Measurements from ENCODE around the gene KNDC1.
"Not testable (repeated sequence)": the region's sequence is repeated elsewhere in the genome, so short reads cannot be mapped to it uniquely, and the experiment has no call there.

KNDC1 gene, protein sequence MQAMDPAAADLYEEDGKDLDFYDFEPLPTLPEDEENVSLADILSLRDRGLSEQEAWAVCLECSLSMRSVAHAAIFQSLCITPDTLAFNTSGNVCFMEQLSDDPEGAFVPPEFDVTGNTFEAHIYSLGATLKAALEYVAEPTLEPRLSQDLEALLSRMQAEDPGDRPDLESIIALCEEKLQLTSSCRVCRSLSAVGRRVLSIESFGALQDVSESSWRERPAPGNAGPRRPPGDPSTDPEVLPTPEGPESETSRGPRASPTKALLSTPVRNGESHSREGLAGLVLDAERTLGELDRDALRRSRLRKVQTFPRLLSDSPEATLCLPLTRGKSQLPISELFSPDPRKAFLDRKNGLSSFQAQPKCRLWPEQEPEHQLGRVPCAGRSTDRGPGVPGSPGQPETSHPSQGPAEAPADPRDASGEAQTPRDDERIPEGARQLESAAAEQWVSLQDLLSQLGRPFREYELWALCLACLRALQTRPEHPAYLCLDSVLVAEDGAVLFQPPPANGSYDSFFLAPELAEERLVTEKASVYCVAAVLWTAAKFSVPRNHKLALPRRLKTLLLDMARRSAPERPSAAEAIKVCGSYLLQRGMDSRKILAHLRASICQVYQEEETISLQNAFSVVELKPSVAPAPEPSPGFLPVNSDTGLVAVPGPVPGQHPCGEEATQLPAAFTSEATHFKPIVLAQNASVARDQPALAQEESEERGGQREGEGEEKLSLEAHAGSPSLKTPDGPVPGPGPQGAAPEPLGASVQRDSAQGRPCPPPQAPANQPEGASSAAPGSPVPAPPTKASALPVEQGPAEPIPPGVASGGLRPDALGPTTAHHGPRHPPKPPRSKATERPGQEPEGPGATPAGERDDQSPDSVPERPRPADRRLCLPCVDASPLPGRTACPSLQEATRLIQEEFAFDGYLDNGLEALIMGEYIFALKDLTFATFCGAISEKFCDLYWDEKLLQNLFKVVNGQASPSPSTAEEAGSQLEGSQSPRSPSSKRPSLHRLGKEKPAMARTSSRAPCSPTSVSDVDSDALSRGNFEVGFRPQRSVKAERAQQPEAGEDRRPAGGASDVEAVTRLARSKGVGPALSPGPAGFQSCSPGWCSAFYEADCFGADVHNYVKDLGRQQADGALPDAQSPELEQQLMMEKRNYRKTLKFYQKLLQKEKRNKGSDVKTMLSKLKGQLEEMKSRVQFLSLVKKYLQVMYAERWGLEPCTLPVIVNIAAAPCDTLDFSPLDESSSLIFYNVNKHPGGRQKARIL (N-terminal part only)

DNA sequence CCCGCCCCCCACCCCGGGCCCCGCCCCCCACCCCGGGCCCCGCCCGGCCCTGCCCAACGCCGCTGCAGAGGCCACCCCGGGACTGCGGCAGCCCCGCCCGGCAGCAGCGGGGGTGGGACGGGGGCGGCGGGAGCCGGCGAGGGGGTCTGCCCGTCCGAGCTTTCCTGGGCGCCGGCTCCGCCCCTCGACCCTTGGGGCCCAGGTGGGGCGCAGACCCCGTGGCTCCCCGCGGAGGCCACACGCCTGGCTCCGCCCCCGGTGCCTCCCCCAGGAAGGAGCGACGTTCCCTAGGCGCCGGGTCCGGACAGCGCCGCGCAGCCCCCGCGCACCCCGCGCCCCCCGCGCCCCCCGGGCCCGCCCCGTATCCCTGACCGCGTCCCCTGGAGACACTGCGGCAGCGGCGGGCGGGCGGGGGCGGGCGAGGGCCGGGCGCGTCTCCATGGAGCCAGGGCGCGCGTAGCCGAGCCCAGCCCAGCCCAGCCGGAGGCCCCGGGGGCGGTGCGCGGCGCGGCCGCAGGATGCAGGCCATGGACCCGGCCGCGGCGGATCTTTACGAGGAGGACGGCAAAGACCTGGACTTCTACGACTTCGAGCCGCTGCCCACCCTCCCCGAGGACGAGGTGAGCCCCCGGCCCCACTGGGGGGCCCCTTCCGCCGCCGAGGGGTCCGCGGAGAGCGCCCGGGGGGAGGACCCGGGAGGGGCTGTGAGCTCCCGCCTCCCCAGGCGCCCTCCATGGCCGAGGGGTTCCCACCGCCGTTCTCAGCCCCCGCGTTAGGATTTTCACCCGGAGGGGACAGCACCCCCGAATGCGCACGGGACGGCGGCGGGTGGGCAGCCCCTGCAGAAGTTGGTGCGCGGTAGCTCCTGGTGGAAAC is at the start of gene KNDC1:
TSS of gene KNDC1 (plus strand) at position 270 of the 876 bp plus-strand sequence. CDS start at position 519, 249 bp downstream.
- DNase-seq: no peak

DNA sequence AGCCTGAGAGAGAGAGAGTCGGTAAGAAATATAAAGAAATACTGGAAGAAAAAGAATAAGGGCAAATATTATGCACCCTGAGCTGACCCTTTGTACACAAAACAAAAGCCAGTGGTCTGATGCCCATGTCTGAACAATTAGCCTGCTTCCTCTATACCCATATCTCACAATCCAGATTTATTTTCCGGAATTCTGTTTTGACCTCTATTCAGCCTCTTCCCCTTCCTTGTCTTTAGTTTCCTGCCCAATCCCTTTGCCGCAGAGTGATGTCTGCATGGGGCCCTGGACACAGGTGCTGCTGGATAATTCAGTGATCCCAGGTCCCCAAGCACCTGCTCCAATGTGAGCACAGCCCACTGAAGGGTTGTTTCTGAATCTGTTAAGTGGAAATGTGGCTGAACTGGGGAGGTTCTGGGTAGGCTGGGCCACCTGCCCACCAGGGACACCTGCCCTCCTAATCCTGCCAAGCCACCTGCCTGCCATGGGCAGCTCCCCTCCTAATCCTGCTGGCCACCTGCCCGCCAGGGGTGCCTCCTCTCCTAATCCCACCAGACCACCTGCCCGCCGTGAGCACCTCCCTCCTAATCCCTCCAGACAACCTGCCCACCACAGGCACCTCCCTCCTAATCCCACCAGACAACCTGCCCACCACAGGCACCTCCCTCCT is 49.3 kb upstream of the KNDC1 start:
- DNase-seq: no peak

DNA sequence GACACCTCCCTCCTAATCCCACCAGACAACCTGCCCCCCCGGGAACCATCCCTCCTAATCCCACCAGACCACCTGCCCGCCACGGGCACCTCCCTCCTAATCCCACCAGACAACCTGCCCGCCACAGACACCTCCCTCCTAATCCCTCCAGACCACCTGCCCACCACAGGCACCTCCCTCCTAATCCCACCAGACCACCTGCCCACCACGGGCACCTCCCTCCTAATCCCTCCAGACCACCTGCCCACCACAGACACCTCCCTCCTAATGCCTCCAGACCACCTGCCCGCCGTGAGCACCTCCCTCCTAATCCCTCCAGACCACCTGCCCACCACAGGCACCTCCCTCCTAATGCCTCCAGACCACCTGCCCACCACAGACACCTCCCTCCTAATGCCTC is 48.4 kb upstream of the KNDC1 start:
- DNase-seq: not testable (repeated sequence)

DNA sequence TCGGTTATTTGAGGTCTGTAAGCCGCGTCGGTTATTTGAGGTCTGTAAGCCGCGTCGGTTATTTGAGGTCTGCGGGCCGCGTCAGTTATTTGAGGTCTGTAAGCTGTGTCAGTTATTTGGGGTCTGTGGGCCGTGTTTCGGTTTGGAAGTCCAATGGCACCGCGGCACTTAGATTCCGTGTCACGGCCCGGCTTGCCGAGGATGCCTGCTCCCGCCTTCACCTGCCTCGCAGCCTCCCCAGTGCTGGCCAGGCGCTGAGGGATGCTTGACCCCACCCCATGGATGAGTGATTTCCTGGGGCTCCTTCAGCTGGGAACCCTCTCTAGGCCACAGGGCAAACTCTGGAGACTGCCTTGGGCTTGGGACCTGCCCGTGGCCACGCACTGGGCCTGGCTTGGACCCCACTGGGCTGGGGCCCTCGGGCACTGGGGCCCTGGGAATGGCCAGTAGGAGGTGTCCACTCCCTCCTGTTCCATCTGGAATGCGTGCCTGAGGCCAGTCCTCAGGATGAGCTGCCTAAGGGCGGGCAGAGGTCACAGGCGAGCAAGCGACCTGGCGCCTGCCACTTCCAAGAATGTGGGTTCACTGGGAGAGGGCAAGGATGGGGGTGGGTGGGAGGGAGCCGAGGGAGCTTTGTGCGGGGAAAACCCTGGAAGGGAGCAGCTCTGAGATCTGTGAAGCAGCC is 46.7 kb upstream of the KNDC1 start:
- DNase-seq: no peak

DNA sequence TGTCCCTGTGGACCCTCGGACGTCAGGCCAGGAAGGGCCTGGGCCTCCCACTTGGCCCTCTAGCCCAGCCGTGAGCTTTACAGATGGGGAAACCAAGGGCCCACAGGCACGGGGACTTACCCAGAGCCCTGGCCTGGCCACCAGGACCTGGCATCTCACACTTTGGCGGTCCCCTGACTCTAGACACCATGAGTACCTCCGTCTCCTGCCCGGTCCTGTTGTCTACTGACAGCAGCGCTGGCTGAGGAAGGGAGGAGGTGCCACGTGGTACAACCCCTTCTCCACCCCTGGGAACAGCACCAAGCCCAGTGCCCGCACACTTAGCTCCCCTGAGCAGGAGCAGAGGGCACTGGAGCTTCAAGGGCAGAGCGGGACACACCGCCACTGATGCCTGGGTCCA is 46.2 kb upstream of the KNDC1 start:
- DNase-seq: no peak

DNA sequence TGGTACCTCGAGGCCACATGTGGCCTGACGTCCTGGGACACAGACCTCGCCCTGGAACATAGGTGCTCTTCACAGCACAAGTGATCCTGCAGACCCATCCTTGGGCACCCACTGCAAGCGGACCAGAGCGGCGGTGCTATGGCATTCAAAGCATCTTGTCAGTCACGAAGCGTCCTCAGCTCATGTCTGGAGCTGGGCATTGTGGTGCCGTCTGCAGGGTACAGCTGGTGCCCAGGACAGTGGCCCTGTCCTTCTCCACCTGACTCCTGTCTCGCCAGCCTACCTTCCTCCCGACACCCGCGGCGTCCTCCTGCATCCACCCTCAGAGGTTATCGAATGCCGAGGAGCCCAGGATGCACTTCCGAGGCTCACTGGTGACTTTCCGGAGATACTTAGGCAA is 45.8 kb upstream of the KNDC1 start:
- DNase-seq: no peak

DNA sequence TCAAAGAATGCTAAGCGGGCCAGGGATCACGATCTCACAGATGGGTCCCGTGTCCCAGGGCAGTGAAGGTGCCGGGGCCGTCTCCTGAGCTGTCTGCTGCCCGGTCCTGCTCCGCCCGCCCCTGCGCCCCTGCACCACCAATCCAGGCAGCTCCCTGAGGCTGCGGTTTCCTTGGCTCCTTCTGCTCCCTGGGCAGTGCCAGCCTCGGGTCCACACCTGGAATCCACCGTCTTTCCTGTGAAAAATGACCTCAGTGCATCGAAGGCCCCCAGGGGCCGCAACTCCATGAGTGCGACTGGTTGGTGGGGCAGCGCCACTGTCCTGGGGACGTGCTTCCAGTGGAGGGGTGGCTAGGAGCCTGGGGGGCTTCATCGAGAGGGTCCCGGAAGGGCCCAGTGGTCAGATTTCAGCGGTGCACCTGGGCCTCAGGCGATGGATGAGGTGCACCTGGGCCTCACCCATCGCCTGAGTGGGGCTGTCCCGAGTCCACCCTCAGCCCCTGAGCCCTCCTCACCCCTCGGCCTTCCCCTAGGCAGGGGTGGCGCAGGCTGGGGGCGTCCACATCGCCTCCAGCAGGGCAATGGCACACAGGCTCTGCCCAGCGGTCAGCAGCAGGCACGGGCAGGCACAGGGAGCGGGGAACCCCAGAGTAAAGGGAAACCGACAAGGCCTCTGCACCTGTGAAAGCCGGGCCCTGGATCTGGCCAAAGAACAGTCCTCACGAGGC is 45.1 kb upstream of the KNDC1 start:
- DNase-seq: no peak

DNA sequence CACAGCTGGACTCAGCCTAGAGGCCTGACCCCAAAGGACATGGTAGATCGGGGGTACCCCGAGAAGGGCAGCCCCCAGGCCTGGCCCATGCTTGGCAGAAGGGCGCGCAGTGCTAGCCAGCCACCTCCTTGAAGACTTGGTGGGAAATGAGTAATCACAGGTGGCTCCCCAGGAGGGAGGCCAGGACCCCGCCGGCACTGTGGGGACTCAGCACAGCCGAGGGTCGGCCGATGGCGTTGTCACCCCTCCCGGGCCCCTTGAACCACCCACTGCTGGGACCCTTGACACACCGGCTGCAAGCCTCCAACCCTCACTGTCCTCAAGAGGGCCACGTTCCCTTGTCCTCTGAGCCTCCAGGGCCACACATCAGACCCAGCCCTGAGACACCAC is 44.6 kb upstream of the KNDC1 start:
- DNase-seq: no peak

DNA sequence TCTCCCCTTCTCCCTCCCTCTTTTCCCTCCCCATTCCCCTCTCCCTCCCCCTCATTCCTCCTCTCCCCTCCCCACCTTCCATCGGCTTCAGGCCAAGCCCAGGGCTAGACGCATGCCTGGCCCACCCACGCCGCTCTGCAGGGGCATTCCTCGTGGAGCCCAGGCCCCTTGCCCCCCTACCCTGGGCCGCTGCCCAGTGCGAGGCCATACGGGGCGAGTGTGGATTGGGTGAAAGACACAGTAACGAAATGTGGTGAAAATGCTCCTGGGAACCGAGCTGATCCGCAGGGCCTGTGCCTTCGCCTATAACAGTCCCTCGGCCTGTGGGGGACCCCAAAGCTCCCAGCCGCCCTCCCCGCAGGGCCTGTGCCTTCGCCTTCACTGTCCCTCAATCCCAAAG is 44.0 kb upstream of the KNDC1 start:
- no peak for DNase-seq

DNA sequence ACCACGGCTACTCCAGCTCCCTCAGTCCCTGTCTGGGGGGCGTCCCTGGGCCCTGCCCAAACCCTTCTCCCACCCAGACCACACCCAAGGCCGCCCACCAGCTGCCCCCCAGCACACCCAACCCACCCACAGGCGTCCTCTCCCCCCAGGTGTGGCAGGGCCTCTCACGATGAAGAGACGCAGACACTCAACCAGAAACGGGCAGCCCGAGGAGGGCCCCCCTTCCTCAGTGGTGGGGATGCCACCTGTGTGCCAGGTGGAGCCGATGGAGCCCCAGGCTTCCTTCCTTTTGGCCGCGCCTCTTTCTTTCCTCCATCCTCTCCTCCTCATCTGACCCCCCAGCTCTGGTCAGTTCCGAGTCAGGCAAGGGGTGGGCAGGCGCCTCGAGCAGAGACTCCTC is 43.6 kb upstream of the KNDC1 start:
- DNase-seq: no peak

DNA sequence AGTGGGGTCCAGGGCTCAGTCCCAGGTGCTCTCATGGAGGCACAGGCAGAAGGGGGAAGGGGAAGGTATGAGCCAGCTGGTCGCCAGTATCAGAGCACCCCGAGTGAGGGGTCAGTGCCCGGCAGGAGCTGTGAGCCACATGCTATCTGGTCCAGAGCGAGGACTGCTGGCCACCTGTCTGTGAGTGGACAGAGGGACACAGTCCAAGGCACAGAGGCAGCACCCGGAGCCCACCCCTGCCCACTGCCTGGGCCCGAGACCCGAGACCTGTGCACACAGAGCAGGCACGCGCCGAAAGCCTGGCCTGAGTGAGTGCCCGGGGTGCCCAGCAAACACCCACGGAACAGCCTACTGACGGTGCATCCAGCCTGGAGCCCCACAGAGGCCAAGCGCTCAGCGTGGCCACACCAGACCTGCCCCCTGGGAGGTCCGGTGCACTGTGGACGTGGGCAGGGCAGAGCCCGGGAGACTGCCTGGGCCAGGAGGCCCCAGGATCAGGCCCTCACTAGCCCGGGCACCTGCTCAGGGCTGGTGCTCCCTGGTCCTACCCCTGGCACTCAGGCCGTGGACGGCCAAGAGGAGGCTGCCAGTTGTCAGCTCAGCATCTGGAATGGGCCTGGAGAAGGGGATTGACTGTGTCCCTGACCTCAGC is 42.9 kb upstream of the KNDC1 start:
- DNase-seq: no peak

DNA sequence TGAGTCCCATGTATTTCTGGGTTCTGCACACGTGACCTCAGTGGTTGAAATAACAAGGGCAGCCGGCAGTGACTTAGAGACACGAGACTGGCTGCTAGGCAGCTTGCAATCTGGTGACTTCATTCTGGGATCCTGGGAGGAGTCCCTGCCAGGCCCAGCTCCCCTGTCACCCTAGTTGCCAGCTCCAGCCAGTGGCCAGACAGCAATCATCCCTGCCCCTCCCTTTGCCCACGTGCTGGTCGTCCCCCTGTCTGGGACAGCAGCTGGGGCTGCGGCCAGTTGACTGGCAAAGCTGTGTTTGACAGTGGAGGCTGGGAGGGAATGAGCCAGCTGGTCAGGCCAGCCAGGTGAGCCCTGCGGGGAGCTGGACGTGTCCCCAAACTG is 42.3 kb upstream of the KNDC1 start:
- no peak for DNase-seq

DNA sequence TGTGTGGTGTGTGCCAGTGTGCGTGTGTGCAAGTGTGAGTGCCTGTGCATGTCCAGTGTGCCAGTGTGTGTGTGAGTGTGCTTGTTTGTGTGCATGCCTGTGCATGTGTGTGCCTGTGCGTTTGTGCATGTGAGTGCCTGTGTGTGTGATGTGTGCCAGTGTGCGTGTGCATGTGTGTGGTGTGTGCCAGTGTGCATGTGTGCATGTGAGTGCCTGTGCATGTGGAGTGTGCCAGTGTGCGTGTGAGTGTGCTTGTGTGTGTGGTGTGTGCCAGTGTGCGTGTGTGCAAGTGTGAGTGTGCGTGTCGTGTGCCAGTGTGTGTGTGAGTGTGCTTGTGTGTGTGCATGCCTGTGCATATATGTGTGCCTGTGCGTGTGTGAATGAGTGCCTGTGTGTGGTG is 38.5 kb upstream of the KNDC1 start:
- DNase-seq: no peak

DNA sequence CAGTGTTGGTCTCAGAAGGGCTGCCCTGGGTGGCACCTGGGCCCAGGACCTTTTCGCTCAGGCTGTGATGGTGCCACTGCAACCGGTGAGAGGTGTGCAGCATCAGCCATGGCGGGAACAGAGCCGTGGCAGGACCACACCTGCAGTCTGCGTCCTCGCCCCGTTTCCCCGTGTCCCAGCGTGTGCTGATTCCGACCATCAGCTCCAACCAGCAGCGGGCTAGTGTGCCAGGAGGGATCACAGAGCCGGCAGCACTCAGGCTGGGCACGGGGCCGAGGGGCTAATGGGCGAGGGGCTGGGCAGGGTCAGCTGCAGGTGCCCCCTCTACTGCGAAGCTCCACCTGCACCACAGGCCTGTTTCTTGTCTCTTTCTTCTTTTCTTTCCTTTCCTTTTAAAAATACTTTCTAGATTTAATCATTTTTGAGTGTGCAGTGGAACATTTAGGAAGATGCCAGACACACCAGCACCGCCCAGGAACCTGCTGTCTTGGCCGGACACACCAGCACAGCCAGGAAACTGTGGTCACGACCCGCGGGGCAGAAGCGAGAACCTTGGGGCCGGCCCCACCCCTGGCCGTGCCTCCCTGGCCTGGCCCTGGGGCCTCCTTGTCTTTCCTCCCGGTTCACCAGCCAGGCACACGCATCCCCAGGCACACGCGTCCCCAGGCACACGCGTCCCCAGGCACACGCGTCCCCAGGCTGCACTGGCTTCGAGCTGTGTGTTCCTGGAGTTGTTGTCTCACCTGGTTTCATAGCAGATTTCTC is 37.7 kb upstream of the KNDC1 start:
- no peak for DNase-seq

DNA sequence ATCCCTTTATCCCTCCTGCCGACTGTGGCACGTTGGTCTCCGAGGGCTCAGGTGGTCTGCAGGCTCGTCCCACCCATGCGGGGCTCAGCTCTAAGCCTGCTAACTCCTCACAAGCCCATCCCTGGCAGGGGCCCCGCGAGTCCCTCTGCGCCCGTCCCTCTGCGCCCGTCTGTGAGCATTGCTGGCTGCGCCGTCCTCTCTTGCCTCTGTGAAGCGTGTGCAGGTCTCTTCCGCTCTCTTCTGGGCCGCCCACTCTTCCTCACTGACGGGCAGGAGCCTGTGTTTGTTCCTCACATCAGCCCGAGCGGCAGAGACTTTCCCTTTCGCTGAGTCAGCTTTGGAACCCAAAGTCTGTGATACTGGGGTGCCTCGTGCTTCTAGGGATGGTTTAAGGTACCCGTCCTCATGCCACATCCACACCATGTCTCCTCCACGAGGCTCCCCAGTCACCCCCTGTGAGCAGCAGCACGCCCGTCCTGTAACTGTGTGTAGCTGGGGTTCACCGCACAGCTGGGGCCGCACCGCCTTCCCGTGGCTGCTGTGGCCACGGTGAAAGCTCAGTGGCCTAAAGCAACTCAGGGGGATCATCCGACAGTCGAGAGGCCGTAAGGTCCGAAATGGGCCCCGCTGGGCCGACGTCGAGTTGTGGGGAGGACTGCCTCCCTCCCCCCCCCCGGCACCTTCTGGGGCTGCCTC is 36.8 kb upstream of the KNDC1 start:
- DNase-seq: no peak

DNA sequence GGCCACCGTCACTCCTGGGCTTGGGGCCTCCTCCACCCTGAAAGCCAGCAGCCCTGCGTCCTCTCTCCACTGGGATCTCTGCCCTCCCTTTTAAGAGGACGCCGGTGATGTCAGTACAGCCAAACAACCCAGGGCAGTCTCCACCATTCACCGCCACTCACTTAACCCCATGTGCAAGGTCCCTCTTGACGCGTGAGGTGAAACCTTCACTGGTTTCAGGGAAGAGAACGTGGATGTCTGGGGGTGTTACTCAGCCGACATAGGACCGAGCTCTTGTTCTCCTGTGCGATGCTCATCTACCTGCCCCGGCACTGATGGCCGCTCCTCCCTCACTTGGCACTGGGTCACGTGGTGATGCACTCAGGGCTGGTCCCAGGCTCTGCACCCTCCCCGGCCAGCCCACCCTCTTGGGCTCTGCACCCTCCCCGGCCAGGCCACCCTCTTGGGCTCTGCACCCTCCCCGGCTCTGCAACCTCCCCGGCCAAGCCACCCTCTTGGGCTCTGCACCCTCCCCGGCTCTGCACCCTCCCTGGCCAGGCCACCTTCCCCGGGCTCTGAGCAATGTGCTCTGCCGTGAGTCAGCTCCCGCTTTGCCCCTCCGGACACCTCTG is 36.2 kb upstream of the KNDC1 start:
- no peak for DNase-seq

DNA sequence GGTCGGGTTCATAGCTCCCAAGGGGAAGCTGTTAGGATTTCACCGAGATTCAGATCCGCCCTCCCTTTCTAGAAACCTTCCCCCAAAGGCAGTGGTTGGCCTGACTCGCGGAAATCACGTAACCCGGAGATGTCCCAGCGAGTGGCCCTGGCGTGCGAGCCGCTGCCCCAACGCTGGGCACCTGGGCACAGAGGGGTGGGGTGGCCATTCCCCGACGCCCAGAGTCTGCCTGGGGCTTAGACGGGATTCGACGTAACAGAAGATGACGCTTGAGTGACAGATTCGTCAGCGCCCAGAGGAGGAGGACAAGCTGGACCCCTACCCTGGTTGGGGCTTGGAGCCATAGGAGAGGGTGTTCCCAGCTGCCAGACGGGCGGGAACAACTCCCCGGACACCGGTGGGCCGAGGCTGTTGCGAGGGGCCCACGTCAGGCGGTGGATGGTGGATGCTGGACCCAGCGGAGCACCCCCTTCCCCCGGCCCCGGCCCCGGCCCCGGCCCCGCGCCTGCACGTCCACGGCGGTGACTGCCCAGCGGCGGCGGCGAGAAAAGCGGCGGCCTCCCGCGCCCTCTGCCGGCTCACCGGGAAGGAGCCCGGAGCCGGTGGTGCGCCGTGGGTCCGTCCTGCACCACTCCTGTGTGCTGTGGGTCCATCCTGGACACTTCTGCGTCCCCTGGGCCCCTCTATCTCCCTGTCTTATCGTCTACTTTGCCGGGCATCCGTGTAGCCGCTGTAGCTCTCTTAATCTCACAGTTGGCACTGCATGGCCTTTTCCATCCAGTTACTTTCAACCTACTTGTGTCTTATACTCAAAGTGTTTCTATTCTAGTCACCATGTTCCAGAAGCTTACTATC is 35.4 kb upstream of the KNDC1 start:
- DNase-seq: peak; percentile 33 to 50

Measured in Kasumi-1 (cell line).